ENCODE data around the gene CCDC8. TPM values are rescaled to one million over a fixed set of nuclear protein-coding genes. Genes with fewer than 3 reads are reported as not detected.

The CCDC8 gene
- total RNA-seq, 4 donors from 2014 or later, result 0.49 to 3.6 (median 2.4) TPM

DNA sequence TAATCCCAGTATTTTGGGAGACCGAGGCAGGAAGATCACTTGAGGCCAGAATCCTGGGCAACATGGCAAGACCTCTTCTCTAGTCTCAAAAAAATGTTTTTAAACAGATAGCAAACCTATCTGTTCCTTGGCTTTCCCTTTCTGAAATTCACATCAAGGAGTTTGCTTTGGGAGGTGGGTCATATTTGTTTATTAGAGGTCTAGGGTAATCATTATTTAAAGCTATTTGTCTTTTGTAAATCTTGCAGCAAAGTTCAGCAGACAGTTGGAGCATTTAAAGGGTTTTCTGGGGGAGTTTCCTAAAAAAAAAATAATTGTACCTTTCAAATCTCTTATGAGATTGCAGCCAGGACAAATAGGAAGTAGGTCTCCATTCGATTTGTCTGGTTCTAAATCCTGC, 49.0 kb downstream of the CCDC8 start:
- TF ChIP-seq, protein P1, sequence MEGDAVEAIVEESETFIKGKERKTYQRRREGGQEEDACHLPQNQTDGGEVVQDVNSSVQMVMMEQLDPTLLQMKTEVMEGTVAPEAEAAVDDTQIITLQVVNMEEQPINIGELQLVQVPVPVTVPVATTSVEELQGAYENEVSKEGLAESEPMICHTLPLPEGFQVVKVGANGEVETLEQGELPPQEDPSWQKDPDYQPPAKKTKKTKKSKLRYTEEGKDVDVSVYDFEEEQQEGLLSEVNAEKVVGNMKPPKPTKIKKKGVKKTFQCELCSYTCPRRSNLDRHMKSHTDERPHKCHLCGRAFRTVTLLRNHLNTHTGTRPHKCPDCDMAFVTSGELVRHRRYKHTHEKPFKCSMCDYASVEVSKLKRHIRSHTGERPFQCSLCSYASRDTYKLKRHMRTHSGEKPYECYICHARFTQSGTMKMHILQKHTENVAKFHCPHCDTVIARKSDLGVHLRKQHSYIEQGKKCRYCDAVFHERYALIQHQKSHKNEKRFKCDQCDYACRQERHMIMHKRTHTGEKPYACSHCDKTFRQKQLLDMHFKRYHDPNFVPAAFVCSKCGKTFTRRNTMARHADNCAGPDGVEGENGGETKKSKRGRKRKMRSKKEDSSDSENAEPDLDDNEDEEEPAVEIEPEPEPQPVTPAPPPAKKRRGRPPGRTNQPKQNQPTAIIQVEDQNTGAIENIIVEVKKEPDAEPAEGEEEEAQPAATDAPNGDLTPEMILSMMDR (IDR thresholded peaks at IDR 0.05; ENCODE audit: low read depth), result no peak

GRCh38 chr19:46361915-46362314, 51.4 kb downstream of the CCDC8 start:
- TF ChIP-seq, protein P1 (IDR thresholded peaks at IDR 0.05; ENCODE audit: low read depth), result no peak

Other genes starting within 250 kb of the CCDC8 start
- not detected for gene IGFL1, start 183.8 kb downstream of the CCDC8 start, total RNA-seq
- gene HIF3A, start 116.5 kb downstream of the CCDC8 start, total RNA-seq, result 100 to 1,000 TPM in 1 of 4 donors, 10 to 100 TPM in 3; 33.3 to 222 (median 60.3) TPM
- gene PPP5C, start 66.5 kb downstream of the CCDC8 start, total RNA-seq, result 10 to 100 TPM; 24.1 to 68.4 (median 41.4) TPM
- gene PNMA8C, start 15.4 kb upstream of the CCDC8 start, total RNA-seq, result not detected
- 1 to 10 TPM in 1 of 4 donors, under 1 TPM in 3; 0.33 to 2.3 (median 0.78) TPM for gene PNMA8A, start 58.0 kb upstream of the CCDC8 start, total RNA-seq
- gene PNMA8B, start 82.3 kb upstream of the CCDC8 start, total RNA-seq, result 1 to 10 TPM in 3 of 4 donors, under 1 TPM in 1; 0.49 to 4.3 (median 2.2) TPM
- gene CALM3, start 187.8 kb upstream of the CCDC8 start, total RNA-seq, result 100 to 1,000 TPM in 3 of 4 donors, 10 to 100 TPM in 1; 62.3 to 256 (median 132) TPM
- gene PTGIR, start 211.5 kb upstream of the CCDC8 start, total RNA-seq, result 1 to 10 TPM in 3 of 4 donors, under 1 TPM in 1; 0.94 to 2.9 (median 2.3) TPM
- not detected for gene GNG8, start 222.6 kb upstream of the CCDC8 start, total RNA-seq
- gene DACT3, start 247.6 kb upstream of the CCDC8 start, total RNA-seq, result under 1 TPM in 3 of 4 donors, not detected in 1; 0.22 to 0.68 (median 0.57) TPM